Sigmoid colon (tissue), 7 donors: ENCODE measurements around the gene ULK2. TPM values are rescaled to one million over a fixed set of nuclear protein-coding genes. Genes with fewer than 3 reads are reported as not detected.
A peak's percentile ranks its signal among the peaks of the same experiment; 100 is the strongest.
"Not testable (repeated sequence)": the region's sequence is repeated elsewhere in the genome, so short reads cannot be mapped to it uniquely, and the experiment has no call there.

ENCODE experiments used
- DNase-seq: peaks from one replicate; pipeline ENCODE4 v3.0.0-alpha.2; 2019
- H3K27ac ChIP-seq, 4 donors: fragments of 200-600 bp; sonication (generic); one replicate each; pipeline ENCODE4 v1.5.1; 2016 to 2019; ENCODE audit warnings: mild to moderate bottlenecking in 1 of 4
- H3K27me3 ChIP-seq, 3 donors: fragments of 200-600 bp; sonication (generic); one replicate each; pipeline ENCODE4 v1.5.1; 2019; ENCODE audit warnings: mild to moderate bottlenecking in 1 of 3
- H3K36me3 ChIP-seq, 4 donors: fragments of 200-600 bp; sonication (generic); one replicate each; pipeline ENCODE4 v1.5.1; 2016 to 2019
- H3K4me1 ChIP-seq, 4 donors: fragments of 200-600 bp; sonication (generic); one replicate each; pipeline ENCODE4 v1.5.1; 2017 to 2019
- H3K4me3 ChIP-seq, 4 donors: fragments of 200-600 bp; sonication (generic); one replicate each; pipeline ENCODE4 v1.5.1; 2017 to 2019; ENCODE audit warnings: mild to moderate bottlenecking in 2 of 4, moderate library complexity in 1 of 4
- H3K9me3 ChIP-seq, 4 donors: fragments of 200-600 bp in 3 of 4; sonication (generic) in 3 of 4; one replicate each; pipeline versions ENCODE4 v1.5.1 to v1.6.1; 2013 to 2019
- CTCF ChIP-seq, 4 experiments: fragments of 450-650 bp in 3 of 4; fragments of 200-600 bp in 1 of 4; IDR thresholded peaks; one replicate each; pipeline ENCODE4 v1.5.1; 2016 to 2019; ENCODE audit warnings: antibody characterized with exemption in 4 of 4, mild to moderate bottlenecking in 3 of 4, moderate library complexity in 2 of 4
- EP300 ChIP-seq, 4 donors: sonication (generic); formaldehyde crosslinking; IDR thresholded peaks; one replicate each; pipeline ENCODE4 v1.6.1; 2017; ENCODE audit warnings: antibody characterized with exemption in 4 of 4
- POLR2A ChIP-seq, 2 donors: fragments of 450-650 bp; IDR thresholded peaks; one replicate each; pipeline ENCODE4 v1.6.1; 2016; ENCODE audit warnings: antibody characterized with exemption in 2 of 2, mild to moderate bottlenecking in 2 of 2, moderate library complexity in 2 of 2
- POLR2AphosphoS5 ChIP-seq, 4 donors: sonication (generic); formaldehyde crosslinking; IDR thresholded peaks; one replicate each; pipeline ENCODE4 v1.6.1; 2017; ENCODE audit warnings: antibody characterized with exemption in 4 of 4
- WGBS, 2 donors: extraction: QIAGEN DNeasy Blood & Tissue Kit; methylation state at CpG; one replicate each; pipeline ENCODE4 v1.1.7; 2013; 5-methylcytosine and 5-hydroxymethylcytosine counted together
- intact Hi-C: fragments of 100-400 bp; cut with DNase I; formaldehyde crosslinking; loops from one replicate; pipeline ENCODE4 v1.15.1; 2023
- polyA plus RNA-seq, 3 donors: library from polyadenylated mRNA; stranded (reverse); fragments of 200-250 nt; gene quantifications; one replicate each; pipeline ENCODE4 v1.2.3, GENCODE V29; 2013
- total RNA-seq, 4 donors: library from RNA; depleted of rRNA; stranded (reverse); fragments of >200 nt; gene quantifications; one replicate each; pipeline ENCODE4 v1.1.0, GENCODE V29; 2016
- donor health status: healthy with polysubstance abuse.
- donor health status: Bipolar disorder and iron deficiency.
- donor health status: healthy.

Gene ULK2
- total and polyA plus RNA-seq, 7 donors, result 2.5 to 31.3 (median 27.0) TPM

- TF ChIP-seq POLR2A (IDR thresholded peaks at IDR 0.05), result no peak
- no peak for TF ChIP-seq POLR2AphosphoS5 (IDR thresholded peaks at IDR 0.05)
- no peak for TF ChIP-seq CTCF (IDR thresholded peaks at IDR 0.05)
- TF ChIP-seq EP300 (IDR thresholded peaks at IDR 0.05), result no peak
- Histone ChIP-seq H3K9me3 (no peaks in the 10 kb centered on the region), H3K4me3 (no peak overlapping the region), H3K27me3 (no peaks in the 10 kb centered on the region), H3K36me3 (peaks cover 0 to 18% (median 0%) of the 10 kb centered on the region in 4 donors), H3K27ac (peak overlapping the region in 1 of 4 donors; percentile 27), H3K4me1 (peaks cover 0 to 19% (median 16%) of the 10 kb centered on the region in 4 donors)
- WGBS, 2 donors, result 36 to 72% methylated on average over 8 of the region's 8 CpGs
- peak; percentile 81 for DNase-seq
- intact Hi-C loops, result no loop called here
These were observed 29.5 kb upstream of the ULK2 start for GRCh38 chr17:19897090-19897837.

GRCh38 chr17:19896679-19897078 lies 28.9 kb upstream of the ULK2 start:
- no peak overlapping the region for H3K4me3 ChIP-seq
- peaks cover 0 to 13% (median 0%) of the 10 kb centered on the region in 4 donors for H3K36me3 ChIP-seq
- 23 to 76% methylated on average over 2 of the region's 2 CpGs for WGBS, 2 donors
- intact Hi-C loops, result no loop called here
- DNase-seq, result no peak
- no peak overlapping the region for H3K27ac ChIP-seq
- no peak for TF ChIP-seq POLR2A (IDR thresholded peaks at IDR 0.05)
- no peak for TF ChIP-seq CTCF (IDR thresholded peaks at IDR 0.05)
- TF ChIP-seq POLR2AphosphoS5 (IDR thresholded peaks at IDR 0.05), result no peak
- TF ChIP-seq EP300 (IDR thresholded peaks at IDR 0.05), result no peak
- no peaks in the 10 kb centered on the region for H3K27me3 ChIP-seq
- H3K9me3 ChIP-seq, result no peaks in the 10 kb centered on the region
- H3K4me1 ChIP-seq, result peaks cover 0 to 19% (median 16%) of the 10 kb centered on the region in 4 donors

GRCh38 chr17:19890554-19890953 lies 22.8 kb upstream of the ULK2 start:
- H3K27ac ChIP-seq, H3K9me3 ChIP-seq, H3K4me3 ChIP-seq, H3K36me3 ChIP-seq, DNase-seq, H3K27me3 ChIP-seq, intact Hi-C loops, H3K4me1 ChIP-seq: not testable (repeated sequence)
- WGBS, 2 donors, result 83 to 91% methylated on average over 5 of the region's 5 CpGs

GRCh38 chr17:19890001-19890400 lies 22.3 kb upstream of the ULK2 start:
- DNase-seq, H3K4me1 ChIP-seq, H3K4me3 ChIP-seq, H3K27me3 ChIP-seq, H3K9me3 ChIP-seq, H3K36me3 ChIP-seq, intact Hi-C loops, H3K27ac ChIP-seq: not testable (repeated sequence)
- WGBS, 2 donors, result 94 to 95% methylated on average over 5 of the region's 5 CpGs

- no peaks in the 10 kb centered on the region for H3K4me1 ChIP-seq
- intact Hi-C loops, result no loop called here
- DNase-seq, result no peak
- no peaks in the 10 kb centered on the region for H3K36me3 ChIP-seq
- no peaks in the 10 kb centered on the region for H3K9me3 ChIP-seq
- no peak overlapping the region for H3K27ac ChIP-seq
- no peaks in the 10 kb centered on the region for H3K27me3 ChIP-seq
- no peak for TF ChIP-seq EP300 (IDR thresholded peaks at IDR 0.05)
- no peak for TF ChIP-seq POLR2AphosphoS5 (IDR thresholded peaks at IDR 0.05)
- TF ChIP-seq CTCF (IDR thresholded peaks at IDR 0.05), result no peak
- no peak for TF ChIP-seq POLR2A (IDR thresholded peaks at IDR 0.05)
- no peak overlapping the region for H3K4me3 ChIP-seq
These were observed 18.4 kb upstream of the ULK2 start for GRCh38 chr17:19886116-19886515.
